ENCODE results near the gene EEFSEC.

Gene EEFSEC

GRCh38 chr3:128394033-128394432 is 240.8 kb downstream of the EEFSEC start:
- DNase-seq (ENCODE audit: low spot score): no peak

- DNase-seq (ENCODE audit: low spot score): no peak
Observed at GRCh38 chr3:128395046-128395445, 241.8 kb downstream of the EEFSEC start.

- DNase-seq (ENCODE audit: low spot score): no peak
Observed at GRCh38 chr3:128395500-128396162, 242.3 kb downstream of the EEFSEC start.

- DNase-seq (ENCODE audit: low spot score): no peak
Observed at GRCh38 chr3:128397484-128397883, 244.2 kb downstream of the EEFSEC start.

GRCh38 chr3:128398586-128398985 is 245.3 kb downstream of the EEFSEC start:
- DNase-seq (ENCODE audit: low spot score): no peak

- no peak for DNase-seq (ENCODE audit: low spot score)
Observed at GRCh38 chr3:128399221-128399915, 246.1 kb downstream of the EEFSEC start.

GRCh38 chr3:128400671-128401070 is 247.4 kb downstream of the EEFSEC start:
- DNase-seq (ENCODE audit: low spot score): no peak

- DNase-seq (ENCODE audit: low spot score): no peak
Observed at GRCh38 chr3:128402319-128402718, 249.0 kb downstream of the EEFSEC start.

GRCh38 chr3:128402998-128403397 is 249.7 kb downstream of the EEFSEC start:
- DNase-seq (ENCODE audit: low spot score): no peak

GRCh38 chr3:128404276-128405068 is 251.2 kb downstream of the EEFSEC start:
- no peak for DNase-seq (ENCODE audit: low spot score)

GRCh38 chr3:128405554-128406277 is 252.4 kb downstream of the EEFSEC start:
- DNase-seq (ENCODE audit: low spot score): no peak

GRCh38 chr3:128407247-128407646 is 254.0 kb downstream of the EEFSEC start:
- DNase-seq (ENCODE audit: low spot score): no peak

GRCh38 chr3:128408012-128408692 is 254.9 kb downstream of the EEFSEC start:
- no peak for DNase-seq (ENCODE audit: low spot score)

GRCh38 chr3:128408693-128409623 is 255.7 kb downstream of the EEFSEC start:
- no peak for DNase-seq (ENCODE audit: low spot score)

- no peak for DNase-seq (ENCODE audit: low spot score)
Observed at GRCh38 chr3:128409624-128410581, 256.6 kb downstream of the EEFSEC start.

GRCh38 chr3:128410669-128411573 is 257.6 kb downstream of the EEFSEC start:
- no peak for DNase-seq (ENCODE audit: low spot score)

GRCh38 chr3:128411574-128412064 is 258.3 kb downstream of the EEFSEC start:
- no peak for DNase-seq (ENCODE audit: low spot score)

All from COLO829 (cell line).